ENCODE data around the gene ZNF621.

ZNF621 gene

GRCh38 chr3:40524568-40525285 is at the start of gene ZNF621:
TSS of gene ZNF621 (plus strand) at chr3:40524960. CDS start at chr3:40525841, 881 bp downstream.
- DNase-seq: peak; percentile 62

- peak; percentile 41 for DNase-seq
Measured at GRCh38 chr3:40476478-40477470, 48.0 kb upstream of the ZNF621 start, which contains the start of gene ZNF619. TSS of gene ZNF619 (plus strand) at chr3:40477122. CDS start at chr3:40477980, 858 bp downstream.

DNA sequence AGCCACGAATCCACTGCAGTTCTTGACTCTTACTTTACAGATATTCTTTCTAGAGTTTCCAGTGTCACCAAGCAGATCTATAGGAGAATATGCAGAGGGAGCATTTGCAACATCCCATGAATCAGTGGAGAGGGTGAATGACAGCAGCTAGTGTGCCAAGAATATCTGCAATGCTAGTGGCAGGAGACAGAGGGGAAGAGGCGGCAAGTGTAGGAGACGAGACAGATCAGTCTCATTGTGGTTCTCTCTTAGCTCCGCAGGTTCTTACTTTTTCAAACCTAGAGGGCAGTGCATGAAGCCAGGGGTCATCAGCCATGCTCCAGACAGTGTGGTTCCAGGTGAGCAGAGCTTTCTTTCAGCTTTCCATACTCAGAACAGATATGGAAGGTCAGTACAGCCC is 47.1 kb upstream of the ZNF621 start:
- no peak for DNase-seq

DNA sequence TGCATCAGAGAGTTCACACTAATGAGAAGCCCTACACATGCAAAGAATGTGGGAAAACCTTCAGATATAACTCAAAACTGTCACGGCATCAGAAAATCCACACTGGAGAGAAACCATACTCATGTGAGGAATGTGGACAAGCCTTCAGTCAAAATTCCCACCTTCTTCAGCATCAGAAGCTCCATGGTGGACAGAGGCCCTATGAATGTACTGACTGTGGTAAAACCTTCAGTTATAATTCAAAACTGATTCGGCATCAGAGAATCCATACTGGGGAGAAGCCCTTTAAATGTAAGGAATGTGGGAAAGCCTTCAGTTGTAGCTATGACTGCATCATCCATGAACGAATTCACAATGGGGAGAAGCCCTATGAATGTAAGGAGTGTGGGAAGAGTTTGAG is 37.6 kb upstream of the ZNF621 start:
- no peak for DNase-seq

- DNase-seq: no peak
Measured at GRCh38 chr3:40490916-40491315, 33.8 kb upstream of the ZNF621 start.

GRCh38 chr3:40494698-40495097 is 30.1 kb upstream of the ZNF621 start:
- no peak for DNase-seq

DNA sequence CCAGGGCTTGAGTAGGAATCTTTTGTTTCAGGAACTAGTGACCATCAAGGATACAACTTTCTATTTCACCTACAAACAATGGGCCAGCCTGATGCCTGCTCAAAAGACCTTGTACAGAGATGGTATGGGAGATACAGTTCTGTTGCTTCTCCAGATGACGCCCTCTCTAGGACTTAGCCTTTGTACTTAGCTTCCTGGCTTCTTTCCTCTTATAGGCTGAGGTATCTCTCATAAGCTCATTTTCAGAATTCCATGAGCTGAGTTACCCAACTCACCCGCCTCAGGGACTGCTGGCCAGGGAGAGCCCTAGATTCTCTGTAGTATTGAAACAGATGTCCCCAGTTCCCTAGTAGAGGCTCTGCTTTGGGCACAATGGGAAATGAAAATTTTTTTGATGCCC is 27.5 kb upstream of the ZNF621 start:
- no peak for DNase-seq

DNA sequence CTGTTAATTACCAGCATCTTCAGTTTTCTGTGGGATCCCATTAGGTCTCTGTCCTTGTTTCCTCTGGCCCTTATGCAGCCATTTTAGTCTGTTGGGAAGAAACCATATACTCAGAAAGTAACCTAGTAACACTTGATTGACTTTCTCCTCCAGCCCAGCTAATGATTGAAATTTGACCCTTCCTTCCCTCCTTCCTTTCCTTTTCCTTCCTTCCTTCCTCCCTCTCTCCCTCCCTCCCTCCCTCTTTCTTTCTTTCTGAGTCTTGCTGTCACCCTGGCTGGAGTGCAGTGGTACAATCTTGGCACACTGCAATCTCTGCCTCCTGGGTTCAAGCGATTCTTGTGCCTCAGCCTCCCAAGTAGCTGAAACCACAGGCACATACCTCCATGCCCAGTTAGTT is 24.8 kb upstream of the ZNF621 start:
- no peak for DNase-seq

DNA sequence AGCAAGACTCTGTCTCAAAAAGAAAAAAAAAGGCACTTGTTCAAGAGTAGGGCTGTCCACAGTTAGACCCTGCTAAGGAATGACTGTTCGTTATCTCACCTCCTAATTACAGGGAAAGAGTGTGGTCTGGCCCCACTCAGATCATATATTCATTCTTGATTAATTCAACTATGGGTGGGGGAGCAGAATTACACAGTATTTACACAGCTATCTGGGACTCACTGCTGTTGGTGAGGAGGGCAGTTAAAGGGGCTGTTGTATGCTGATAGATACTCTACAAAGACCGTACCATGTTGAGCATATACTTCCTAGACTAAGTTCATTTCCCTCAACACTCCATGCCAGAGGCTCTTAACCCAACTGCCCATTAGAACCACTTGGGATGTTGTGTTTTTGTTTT is 22.7 kb upstream of the ZNF621 start:
- no peak for DNase-seq

DNA sequence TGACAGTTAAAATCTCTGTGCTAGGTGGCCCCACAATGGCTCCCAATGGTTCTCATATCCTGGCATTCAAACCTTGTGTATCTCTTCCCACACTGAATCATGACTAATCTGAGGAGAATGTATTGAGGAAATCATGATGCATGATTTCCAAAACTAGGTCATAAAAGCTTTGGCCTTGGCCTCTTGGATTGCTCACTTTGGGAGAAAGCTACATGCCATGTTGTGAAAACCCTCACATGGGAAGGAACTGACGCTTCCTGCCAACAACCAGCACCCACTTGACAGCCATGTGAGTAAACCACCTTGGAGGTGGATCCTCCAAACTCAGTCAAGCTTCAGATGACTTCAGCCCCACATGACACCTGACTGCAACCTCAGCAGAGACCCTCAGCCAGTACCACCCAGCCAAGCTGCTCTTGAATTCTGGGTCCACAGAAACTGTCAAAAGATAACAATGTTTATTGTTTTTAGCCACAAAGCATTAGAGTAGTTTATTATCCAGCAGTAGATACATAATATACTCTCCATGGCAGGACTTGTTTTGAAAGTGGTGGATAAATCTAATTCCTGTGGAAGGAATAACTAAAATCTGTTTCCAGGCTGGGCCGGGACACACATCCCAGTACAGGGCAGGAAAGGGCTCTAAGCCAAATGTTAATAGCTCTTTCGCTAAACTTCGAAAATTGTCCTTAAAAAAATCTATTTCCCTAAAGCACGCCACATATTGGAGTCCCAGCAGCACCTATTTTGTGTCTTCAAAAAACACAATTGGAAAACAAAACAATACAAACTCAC is 19.9 kb upstream of the ZNF621 start:
- DNase-seq: no peak

DNA sequence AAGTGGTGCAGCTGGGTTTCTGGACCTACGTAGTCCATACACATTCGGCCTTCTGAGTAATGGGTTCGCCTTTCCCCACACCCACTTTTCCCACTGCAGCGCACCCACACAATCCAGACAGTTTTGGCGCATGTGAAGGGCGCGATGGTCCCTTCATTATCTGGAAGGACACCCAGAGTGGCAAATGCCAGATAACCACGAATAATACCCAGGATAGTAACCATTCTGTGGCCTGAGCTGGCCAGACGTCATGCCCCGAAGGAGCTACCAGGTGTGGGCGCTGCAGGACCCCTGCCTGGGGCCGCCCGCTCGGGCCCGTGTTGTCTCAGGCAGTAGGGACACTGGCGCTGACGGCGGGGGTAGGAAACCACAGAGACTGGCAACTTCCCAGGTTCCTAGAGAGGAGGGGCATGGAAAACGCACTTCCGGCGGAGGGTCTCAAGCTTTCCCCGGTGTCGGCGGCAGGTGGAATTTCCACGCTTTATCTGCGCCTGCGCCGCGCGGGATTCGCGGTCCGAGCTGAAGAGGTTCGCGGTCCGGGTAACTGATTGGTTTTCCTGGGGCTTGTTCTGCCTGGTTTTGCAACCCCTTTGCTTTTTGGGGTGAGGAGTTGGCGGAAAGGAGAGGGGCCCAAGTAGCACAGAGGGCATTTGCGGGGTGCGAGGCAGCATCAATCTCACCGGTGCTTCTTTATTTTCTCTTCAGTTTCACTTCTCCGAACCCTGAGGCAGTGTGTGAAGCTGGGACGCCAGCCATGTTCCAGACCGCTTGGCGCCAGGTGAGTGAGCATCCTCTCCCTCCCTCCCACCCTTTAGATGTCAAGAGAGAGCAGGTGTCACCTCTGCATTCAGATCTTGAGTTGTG is 18.9 kb upstream of the ZNF621 start, which contains the start of gene ZNF620:
Gene ZNF620 (plus strand): TSS at position 441 of the 864 bp plus-strand sequence. CDS start 314 bp downstream, at position 755.
- peak; percentile 86 for DNase-seq

DNA sequence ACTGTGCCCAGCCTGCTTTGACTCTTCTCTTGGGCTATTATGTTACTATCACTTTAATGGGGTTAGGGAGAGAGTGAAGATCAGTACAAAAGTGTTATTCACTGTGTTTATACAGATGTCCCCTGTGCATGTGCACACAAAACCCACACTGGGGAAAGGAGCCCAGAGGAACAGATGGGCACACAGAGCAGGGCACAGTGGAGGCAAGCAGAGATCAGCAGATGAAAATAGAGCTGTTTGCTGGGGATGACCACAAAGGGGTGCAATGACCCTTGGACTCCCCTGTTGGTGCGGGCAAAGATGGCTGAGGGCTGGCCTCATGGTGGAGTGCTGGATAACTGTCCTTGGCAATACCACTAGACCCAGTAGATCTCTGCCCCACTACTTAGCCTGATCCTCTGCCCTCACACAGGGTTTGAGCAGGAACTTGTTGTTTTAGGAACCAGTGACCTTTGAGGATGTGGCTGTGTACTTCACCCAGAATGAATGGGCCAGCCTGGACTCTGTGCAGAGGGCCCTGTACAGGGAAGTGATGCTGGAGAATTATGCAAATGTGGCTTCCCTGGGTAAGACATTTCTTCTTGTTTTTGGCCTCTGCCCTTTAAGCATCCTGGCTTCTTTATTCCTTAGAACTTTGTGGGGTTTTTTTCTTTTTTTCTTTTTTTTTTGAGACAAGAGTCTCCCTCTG is 13.6 kb upstream of the ZNF621 start:
- no peak for DNase-seq

DNA sequence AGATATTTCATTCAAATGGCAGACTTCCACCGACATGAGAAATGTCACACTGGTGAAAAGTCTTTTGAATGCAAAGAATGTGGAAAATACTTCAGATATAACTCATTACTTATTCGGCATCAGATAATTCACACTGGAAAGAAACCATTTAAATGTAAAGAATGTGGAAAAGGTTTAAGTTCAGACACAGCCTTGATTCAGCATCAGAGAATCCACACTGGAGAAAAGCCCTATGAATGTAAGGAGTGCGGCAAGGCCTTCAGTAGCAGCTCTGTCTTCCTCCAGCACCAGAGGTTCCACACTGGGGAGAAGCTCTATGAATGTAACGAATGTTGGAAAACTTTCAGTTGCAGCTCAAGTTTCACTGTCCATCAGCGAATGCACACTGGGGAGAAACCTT is 8.6 kb upstream of the ZNF621 start:
- DNase-seq: no peak

DNA sequence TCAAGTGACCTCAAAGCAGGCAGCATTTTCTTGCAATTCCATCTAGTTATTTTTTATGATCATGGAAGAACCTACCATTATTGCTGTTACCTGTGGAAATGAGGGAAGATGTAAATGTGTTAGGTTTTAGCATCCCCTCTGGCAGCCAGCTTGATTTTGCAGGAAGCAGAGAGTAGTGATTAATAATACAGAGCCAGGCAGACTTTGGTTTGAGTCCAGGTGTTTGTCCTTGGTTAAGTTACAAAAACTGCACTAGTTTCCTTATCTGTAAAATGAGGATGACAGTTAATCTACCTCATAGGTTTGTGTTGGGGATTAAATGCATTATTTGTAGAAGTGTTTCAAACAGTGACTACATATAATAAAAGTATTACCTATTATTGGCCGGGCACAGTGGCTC is 6.7 kb upstream of the ZNF621 start:
- no peak for DNase-seq

- no peak for DNase-seq
Measured at GRCh38 chr3:40518848-40519247, 5.9 kb upstream of the ZNF621 start.

DNA sequence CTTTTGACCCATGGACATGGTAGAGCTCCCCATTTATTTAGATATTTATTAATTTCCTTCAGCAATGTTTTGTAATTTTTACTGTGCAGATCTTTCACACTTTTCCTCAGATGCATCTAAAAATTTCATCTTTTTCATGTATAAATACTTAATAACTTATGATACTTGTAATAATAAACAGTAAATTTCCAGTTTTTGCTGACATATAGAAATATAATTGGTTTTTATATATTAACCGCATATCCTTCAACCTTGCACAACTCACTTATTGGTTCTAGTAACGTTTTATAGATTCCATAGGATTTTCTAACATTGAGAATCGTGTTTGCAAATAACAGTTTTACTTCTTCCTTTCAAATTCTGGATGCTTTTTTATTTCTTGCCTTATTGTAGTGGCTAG is 3.5 kb upstream of the ZNF621 start:
- no peak for DNase-seq

- DNase-seq: no peak
Measured at GRCh38 chr3:40523781-40524180, 979 bp upstream of the ZNF621 start.

DNA sequence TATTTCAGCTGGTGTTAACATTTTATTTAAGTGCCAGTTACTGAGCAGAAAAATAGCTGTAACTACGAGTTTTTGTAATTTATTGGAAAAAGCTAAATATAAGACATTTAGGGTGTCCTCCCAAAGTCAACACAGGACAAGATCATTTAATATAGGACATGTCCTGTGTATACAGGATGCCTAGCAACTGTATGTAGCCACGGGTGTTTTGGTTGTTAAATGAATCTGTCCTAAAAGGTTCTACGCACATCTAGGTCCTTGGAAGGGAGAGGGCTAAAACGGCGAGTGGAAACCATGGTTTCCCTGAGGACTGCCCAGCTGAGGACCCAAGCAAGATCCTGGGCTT is 565 bp upstream of the ZNF621 start:
- DNase-seq: no peak

GRCh38 chr3:40528426-40528825 is 3.7 kb downstream of the ZNF621 start:
- no peak for DNase-seq

GRCh38 chr3:40532252-40532651 is 7.5 kb downstream of the ZNF621 start:
- DNase-seq: no peak

DNA sequence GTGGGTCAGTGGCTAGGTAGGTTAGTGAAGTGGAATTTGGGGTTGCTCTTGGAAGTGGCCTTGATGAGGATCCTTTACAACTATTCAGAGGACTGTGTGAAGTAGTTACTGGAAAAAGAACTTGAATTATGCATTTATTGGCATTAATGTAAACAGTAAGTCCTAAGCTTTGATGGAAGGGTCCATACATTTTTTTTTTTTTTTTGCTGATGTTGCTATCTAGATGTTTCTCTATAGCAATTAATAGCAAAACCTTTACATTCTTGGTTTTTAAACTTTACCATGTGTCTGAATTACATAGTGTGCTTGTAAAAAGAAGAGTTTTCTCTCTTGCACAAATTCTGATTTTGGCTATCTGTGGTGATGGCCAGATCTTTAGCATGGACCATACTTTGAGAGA is 9.5 kb downstream of the ZNF621 start:
- no peak for DNase-seq

Measured in NCI-H1048 (cell line).